Stomach (tissue), 9 donors: ENCODE results near the gene CCNL1. TPM values are rescaled to one million over a fixed set of nuclear protein-coding genes. Genes with fewer than 3 reads are reported as not detected.

Experiments used
- DNase-seq, 2 donors: peaks; one replicate each; pipeline versions ENCODE4 v3.0.0 to v3.0.0-alpha.2; 2013 to 2019
- H3K27ac ChIP-seq, 5 donors: fragments of 200-600 bp in 4 of 5; sonication (generic) in 4 of 5; one replicate each; pipeline ENCODE4 v1.5.1; 2013 to 2019; ENCODE audit warnings: mild to moderate bottlenecking in 1 of 5, moderate library complexity in 1 of 5
- H3K27me3 ChIP-seq, 3 donors: fragments of 200-600 bp; sonication (generic); one replicate each; pipeline ENCODE4 v1.5.1; 2017 to 2019; ENCODE audit warnings: mixed run types in 1 of 3
- H3K36me3 ChIP-seq, 4 donors: fragments of 200-600 bp; sonication (generic); 1 replicate in 3 of 4; 2 replicates in 1 of 4; pipeline ENCODE4 v1.5.1; 2016 to 2019
- H3K4me1 ChIP-seq, 4 donors: fragments of 200-600 bp; sonication (generic); one replicate each; pipeline ENCODE4 v1.5.1; 2016 to 2019
- H3K4me3 ChIP-seq, 4 donors: fragments of 200-600 bp; sonication (generic) in 3 of 4; one replicate each; pipeline ENCODE4 v1.5.1; 2016 to 2019; ENCODE audit warnings: mild to moderate bottlenecking in 1 of 4
- H3K9me3 ChIP-seq, 4 donors: fragments of 200-600 bp; sonication (generic); one replicate each; pipeline ENCODE4 v1.5.1; 2016 to 2019
- EP300 ChIP-seq: sonication (generic); formaldehyde crosslinking; IDR thresholded peaks from one replicate; pipeline ENCODE4 v1.6.1; 2017; ENCODE audit warnings: antibody characterized with exemption
- POLR2A ChIP-seq, 4 donors: fragments of 450-650 bp; IDR thresholded peaks; one replicate each; pipeline ENCODE4 v1.6.1; 2016; ENCODE audit warnings: antibody characterized with exemption in 4 of 4, control low read depth in 2 of 4, mild to moderate bottlenecking in 1 of 4, moderate library complexity in 1 of 4
- POLR2AphosphoS5 ChIP-seq, 3 donors: sonication (generic); formaldehyde crosslinking; IDR thresholded peaks; one replicate each; pipeline ENCODE4 v1.6.1; 2016; ENCODE audit warnings: antibody characterized with exemption in 3 of 3
- WGBS, 5 donors: extraction: QIAGEN DNeasy Blood & Tissue Kit in 3 of 5; methylation state at CpG; one replicate each; pipeline versions ENCODE4 v1.1.5 to v1.1.7; 2013 to 2018; 5-methylcytosine and 5-hydroxymethylcytosine counted together
- intact Hi-C: fragments of 100-400 bp; cut with DNase I; formaldehyde crosslinking; loops from one replicate; pipeline ENCODE4 v1.15.1; 2023; ENCODE audit warnings: low total_unique reads
- polyA plus RNA-seq, 3 donors: library from polyadenylated mRNA; stranded (reverse); fragments of 200-250 nt; gene quantifications; one replicate each; pipeline ENCODE4 v1.2.3, GENCODE V29; 2013
- total RNA-seq, 5 donors: library from RNA; depleted of rRNA; stranded (reverse); fragments of >200 nt; gene quantifications; one replicate each; pipeline versions ENCODE4 v1.1.0 to v1.2.3, GENCODE V29; 2014 to 2016
- TF ChIP-seq, protein P1 (sequence below), 7 experiments: fragments of 450-650 bp in 4 of 7; fragments of 200-600 bp in 3 of 7; sonication (generic) in 3 of 7; IDR thresholded peaks; one replicate each; pipeline ENCODE4 v1.5.1; 2016 to 2019; ENCODE audit warnings: antibody characterized with exemption in 7 of 7, control low read depth in 2 of 7, mild to moderate bottlenecking in 1 of 7
- donor health status: healthy with polysubstance abuse.
- donor health status: Bipolar disorder and iron deficiency.
- donor health status: healthy.

Gene CCNL1
- total and polyA plus RNA-seq, 8 donors: 14.0 to 484 (median 162) TPM

DNA sequence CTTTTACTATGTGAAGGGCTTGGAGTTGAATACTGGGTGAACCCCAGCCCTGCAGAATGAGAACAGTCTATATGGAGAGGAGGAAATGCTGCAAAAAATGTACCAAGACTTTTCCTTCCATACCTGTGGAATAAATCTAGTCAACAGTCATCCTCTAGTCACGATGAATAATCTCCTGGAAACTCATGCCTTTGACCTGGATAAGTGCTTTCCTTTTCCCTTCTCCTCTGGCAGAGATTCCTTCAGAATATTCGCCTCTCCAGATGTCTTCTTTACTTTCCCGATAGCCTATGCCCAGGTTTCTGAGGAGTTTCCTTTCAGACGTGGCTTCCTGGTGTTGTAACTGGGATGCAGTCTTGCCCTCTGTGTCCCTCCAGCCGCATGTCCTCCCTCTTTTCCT, 28.1 kb downstream of the CCNL1 start:
- Histone ChIP-seq H3K27me3 (no peaks in the 10 kb centered on the region), H3K9me3 (no peaks in the 10 kb centered on the region), H3K36me3 (no peaks in the 10 kb centered on the region), H3K27ac (peak overlapping the region; percentile 2 to 92 (median 85)), H3K4me1 (peaks cover 61 to 96% (median 80%) of the 10 kb centered on the region in 4 donors), H3K4me3 (no peak overlapping the region)
- DNase-seq: no peak
- intact Hi-C loops: loop anchor here (10.0 kb wide), 1 partner anchor 47 kb away; no protein-coding TSS in a partner anchor
- 56 to 61% (median 56%) methylated on average over 5 of the region's 5 CpGs for WGBS, 5 donors
- no peak for TF ChIP-seq POLR2AphosphoS5 (IDR thresholded peaks at IDR 0.05)
- no peak for TF ChIP-seq EP300
- TF ChIP-seq, protein P1, sequence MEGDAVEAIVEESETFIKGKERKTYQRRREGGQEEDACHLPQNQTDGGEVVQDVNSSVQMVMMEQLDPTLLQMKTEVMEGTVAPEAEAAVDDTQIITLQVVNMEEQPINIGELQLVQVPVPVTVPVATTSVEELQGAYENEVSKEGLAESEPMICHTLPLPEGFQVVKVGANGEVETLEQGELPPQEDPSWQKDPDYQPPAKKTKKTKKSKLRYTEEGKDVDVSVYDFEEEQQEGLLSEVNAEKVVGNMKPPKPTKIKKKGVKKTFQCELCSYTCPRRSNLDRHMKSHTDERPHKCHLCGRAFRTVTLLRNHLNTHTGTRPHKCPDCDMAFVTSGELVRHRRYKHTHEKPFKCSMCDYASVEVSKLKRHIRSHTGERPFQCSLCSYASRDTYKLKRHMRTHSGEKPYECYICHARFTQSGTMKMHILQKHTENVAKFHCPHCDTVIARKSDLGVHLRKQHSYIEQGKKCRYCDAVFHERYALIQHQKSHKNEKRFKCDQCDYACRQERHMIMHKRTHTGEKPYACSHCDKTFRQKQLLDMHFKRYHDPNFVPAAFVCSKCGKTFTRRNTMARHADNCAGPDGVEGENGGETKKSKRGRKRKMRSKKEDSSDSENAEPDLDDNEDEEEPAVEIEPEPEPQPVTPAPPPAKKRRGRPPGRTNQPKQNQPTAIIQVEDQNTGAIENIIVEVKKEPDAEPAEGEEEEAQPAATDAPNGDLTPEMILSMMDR (IDR thresholded peaks at IDR 0.05): no peak
- no peak for TF ChIP-seq POLR2A (IDR thresholded peaks at IDR 0.05)

DNA sequence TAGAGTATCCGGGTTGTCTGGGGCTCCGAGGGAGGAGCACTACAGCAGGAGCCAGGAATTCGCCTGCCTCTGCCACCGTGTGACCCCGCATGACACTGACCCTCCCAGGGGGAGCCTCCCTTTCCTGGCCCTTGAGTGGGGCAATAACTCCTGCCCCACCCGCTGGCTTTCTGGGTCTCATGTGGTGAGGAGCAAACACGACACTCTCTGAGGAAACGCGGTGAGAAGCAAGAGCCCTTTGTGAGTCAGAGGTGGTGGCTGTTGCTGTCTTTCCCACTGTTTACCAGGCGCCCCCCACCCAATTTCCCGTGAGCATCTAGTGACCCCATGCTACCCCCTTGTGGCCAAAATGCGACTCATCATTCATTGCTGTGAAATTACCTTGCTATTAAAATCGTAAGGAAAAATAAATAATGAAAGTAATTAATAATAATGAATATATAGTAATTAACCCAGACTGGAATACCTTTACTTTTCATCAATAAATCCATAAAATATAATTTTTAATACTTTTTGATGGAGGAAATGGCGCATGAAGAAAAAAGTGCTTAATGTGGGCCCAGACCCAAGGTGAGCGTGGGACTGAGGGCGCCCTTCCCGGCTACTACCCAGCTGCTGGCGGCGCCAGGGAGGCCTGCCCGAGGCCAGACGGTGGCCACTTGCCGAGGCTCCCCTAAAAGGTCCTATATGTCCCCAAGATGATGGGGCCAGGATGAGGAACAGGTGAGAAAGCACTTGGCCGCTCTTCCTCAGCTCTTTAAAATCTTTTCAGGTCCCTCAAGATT, 29.3 kb downstream of the CCNL1 start:
- WGBS, 5 donors: 13 to 23% (median 20%) methylated on average over 23 of the region's 23 CpGs
- peaks cover 49 to 84% (median 68%) of the 10 kb centered on the region in 4 donors for H3K4me1 ChIP-seq
- peak overlapping the region; percentile 80 to 92 (median 85) for H3K27ac ChIP-seq

DNA sequence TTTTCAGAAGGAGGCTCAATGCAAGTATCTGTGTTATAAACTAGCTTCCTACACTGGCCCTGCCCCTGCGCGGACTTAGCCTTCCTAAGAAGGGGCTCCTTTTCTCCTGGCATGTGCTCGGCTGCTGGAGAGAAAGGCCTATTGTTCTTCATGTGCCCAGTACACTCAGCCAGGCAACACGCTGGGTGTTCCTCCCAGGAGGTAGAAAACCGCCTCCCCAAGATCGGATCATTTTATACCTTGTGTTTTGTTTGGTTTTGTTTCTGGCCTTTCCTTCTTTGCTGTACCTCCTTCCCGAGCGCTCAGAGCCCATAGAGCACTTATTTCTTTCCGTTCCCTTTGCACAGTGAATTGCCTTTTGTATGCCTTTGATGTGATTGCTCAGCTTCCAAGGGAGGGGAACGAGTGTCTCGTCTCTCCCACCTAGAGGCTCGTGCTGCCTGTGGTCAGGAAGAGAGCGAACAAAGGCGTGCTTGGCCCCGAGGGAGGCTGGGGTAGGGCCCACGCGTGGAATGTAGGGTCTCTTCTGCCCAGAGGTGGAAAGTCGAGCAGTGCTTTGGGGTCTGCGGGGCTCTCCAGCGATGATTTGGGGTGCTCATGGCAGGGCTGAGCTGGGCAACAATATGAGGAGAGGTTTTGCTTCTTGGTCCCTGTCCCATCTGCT, 30.0 kb downstream of the CCNL1 start:
- H3K36me3 ChIP-seq: no peaks in the 10 kb centered on the region
- no peak for TF ChIP-seq POLR2A (IDR thresholded peaks at IDR 0.05)
- TF ChIP-seq, protein P1 (IDR thresholded peaks at IDR 0.05): no peak
- TF ChIP-seq EP300: no peak
- no peak for TF ChIP-seq POLR2AphosphoS5 (IDR thresholded peaks at IDR 0.05)
- intact Hi-C loops: loop anchor here (5.0 to 10.0 kb wide), 2 partner anchors 45 to 108 kb away; no protein-coding TSS in a partner anchor
- H3K4me1 ChIP-seq: peaks cover 44 to 77% (median 61%) of the 10 kb centered on the region in 4 donors
- peak overlapping the region; percentile 80 to 92 (median 85) for H3K27ac ChIP-seq
- H3K9me3 ChIP-seq: no peaks in the 10 kb centered on the region
- DNase-seq: peak; percentile 53 to 72
- H3K4me3 ChIP-seq: peak overlapping the region in 2 of 4 donors; percentile 1 to 26
- WGBS, 5 donors: 22 to 44% (median 33%) methylated on average over 20 of the region's 20 CpGs
- H3K27me3 ChIP-seq: no peaks in the 10 kb centered on the region

More for the DNA sequence above, 29.3 kb downstream of the CCNL1 start:
- H3K4me3 ChIP-seq: peak overlapping the region in 2 of 4 donors; percentile 1 to 26
- H3K27me3 ChIP-seq: no peaks in the 10 kb centered on the region
- no peaks in the 10 kb centered on the region for H3K36me3 ChIP-seq
- intact Hi-C loops: loop anchor here (10.0 kb wide), 1 partner anchor 46 kb away; no protein-coding TSS in a partner anchor
- no peaks in the 10 kb centered on the region for H3K9me3 ChIP-seq
- DNase-seq: peak; percentile 63 to 86
- TF ChIP-seq POLR2A (IDR thresholded peaks at IDR 0.05): no peak
- TF ChIP-seq EP300: no peak
- TF ChIP-seq, protein P1 (IDR thresholded peaks at IDR 0.05): peak in 5 of 7 experiments; percentile 22 to 60 (median 43)
- peak in 2 of 3 donors; percentile 39 to 42 for TF ChIP-seq POLR2AphosphoS5 (IDR thresholded peaks at IDR 0.05)
